ENCODE measurements around the gene CYP2S1. TPM values are rescaled to one million over a fixed set of nuclear protein-coding genes. Genes with fewer than 3 reads are reported as not detected.
"Not testable (repeated sequence)": the region's sequence is repeated elsewhere in the genome, so short reads cannot be mapped to it uniquely, and the experiment has no call there.

Gene CYP2S1, protein sequence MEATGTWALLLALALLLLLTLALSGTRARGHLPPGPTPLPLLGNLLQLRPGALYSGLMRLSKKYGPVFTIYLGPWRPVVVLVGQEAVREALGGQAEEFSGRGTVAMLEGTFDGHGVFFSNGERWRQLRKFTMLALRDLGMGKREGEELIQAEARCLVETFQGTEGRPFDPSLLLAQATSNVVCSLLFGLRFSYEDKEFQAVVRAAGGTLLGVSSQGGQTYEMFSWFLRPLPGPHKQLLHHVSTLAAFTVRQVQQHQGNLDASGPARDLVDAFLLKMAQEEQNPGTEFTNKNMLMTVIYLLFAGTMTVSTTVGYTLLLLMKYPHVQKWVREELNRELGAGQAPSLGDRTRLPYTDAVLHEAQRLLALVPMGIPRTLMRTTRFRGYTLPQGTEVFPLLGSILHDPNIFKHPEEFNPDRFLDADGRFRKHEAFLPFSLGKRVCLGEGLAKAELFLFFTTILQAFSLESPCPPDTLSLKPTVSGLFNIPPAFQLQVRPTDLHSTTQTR
- polyA plus RNA-seq (2012; ENCODE audit: insufficient read depth, insufficient read length), result 5.4 TPM

DNA sequence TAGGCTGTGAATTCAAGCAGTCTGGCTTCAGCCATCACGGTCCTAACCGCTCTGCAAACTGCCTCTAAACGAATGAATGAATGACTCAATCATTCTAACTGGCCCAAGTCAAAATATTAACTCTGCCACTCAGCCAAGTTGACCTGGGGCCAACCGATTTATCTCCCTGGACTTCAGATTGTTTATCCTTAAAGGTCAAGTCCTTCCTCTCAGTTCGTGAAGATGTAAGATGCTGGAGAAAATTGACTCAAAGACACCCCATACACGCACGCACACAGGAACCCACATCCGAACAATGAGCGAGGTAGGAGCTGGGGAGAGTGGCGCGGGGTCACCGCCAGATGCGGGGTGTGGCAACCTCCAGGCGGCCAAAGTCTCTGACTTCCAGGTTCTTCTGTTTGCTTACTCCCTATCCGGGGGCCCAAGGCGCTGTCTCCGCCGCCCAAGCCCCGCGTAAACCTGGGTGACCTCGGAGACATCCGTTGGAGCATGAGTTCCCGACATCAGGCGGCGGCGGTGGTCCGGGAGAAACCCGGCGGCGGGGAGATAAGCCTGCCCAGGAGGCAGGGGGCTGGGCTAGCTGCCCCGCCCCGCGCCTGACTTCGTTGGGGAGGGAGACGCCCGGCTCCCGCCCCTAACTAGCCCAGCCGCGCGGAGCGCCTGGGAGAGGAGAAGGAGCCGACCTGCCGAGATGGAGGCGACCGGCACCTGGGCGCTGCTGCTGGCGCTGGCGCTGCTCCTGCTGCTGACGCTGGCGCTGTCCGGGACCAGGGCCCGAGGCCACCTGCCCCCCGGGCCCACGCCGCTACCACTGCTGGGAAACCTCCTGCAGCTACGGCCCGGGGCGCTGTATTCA lies at the start of gene CYP2S1:
Gene CYP2S1, plus strand, starts transcription at position 646 of the 856 bp plus-strand sequence. Its CDS starts 46 bp downstream, at position 692.
- no peak for DNase-seq (ENCODE audit: low read depth, low spot score)
- H3K4me3 ChIP-seq (ENCODE audit: low read length), result no peak within 1 kb of the TSS

GRCh38 chr19:41144403-41144802 lies 48.6 kb upstream of the CYP2S1 start:
- H3K4me3 ChIP-seq (ENCODE audit: low read length), result no peak overlapping the region
- DNase-seq (ENCODE audit: low read depth, low spot score), result peak; percentile 78

DNA sequence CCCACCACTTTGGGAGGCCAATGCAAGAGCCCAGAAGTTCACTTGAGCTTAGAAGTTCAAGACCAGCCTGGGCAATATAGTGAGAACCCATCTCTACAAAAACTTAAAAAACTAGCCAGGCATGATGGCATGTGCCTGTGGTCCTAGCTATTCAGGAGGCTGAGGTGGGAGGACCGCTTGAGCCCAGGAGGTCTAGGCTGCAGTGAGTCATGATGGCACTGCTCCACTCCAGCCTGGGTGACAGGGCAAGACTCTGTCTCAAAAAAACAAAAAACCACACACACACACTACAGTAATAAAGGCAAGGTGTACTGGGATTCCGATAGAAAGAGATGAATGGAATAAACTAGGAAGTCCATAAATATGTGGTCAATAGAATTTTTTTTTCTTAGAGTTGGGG lies 43.2 kb upstream of the CYP2S1 start:
- H3K4me3 ChIP-seq (ENCODE audit: low read length), result no peak overlapping the region
- no peak for DNase-seq (ENCODE audit: low read depth, low spot score)

GRCh38 chr19:41150986-41151385 lies 42.0 kb upstream of the CYP2S1 start:
- not testable (repeated sequence) for DNase-seq (ENCODE audit: low read depth, low spot score); H3K4me3 ChIP-seq (ENCODE audit: low read length)

DNA sequence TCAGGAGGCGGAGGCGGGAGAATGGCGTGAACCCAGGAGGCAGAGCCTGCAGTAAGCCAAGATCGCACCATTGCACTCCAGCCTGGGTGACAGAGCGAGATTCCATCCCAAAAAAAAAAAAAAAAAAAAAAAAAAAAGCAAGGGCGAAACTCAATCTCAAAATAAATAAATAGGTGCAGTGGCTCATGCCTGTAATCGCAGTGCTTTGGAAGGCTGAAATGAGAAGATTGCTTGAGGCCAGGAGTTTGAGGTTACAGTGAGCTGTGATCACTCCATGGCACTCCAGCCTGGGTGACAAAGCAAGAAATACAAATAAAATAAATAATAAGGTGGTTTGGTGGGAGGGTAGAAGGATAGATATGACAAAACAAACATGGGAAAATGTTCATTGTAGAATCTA lies 39.0 kb upstream of the CYP2S1 start:
- H3K4me3 ChIP-seq (ENCODE audit: low read length), result no peak overlapping the region
- DNase-seq (ENCODE audit: low read depth, low spot score), result no peak

GRCh38 chr19:41156207-41156606 lies 36.8 kb upstream of the CYP2S1 start:
- no peak for DNase-seq (ENCODE audit: low read depth, low spot score)
- no peak overlapping the region for H3K4me3 ChIP-seq (ENCODE audit: low read length)

DNA sequence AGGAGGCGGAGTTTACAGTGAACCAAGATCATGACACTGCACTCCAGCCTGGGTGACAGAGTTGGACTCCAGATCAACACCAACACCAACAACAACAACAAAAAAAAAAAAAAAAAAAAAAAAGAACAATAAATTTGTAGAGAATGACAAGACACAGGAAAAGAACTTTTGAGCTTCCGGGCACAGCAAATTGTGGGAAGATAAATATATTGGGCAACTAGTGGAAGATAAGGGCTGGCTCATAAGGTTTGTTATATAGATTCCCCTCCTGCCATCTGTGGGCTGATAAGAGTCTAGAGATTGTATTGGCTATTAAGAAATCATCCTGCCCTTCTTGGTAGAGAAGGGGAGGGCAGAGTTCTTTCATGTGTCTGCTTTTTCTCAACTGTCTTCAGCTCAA lies 33.1 kb upstream of the CYP2S1 start:
- DNase-seq (ENCODE audit: low read depth, low spot score), result no peak

DNA sequence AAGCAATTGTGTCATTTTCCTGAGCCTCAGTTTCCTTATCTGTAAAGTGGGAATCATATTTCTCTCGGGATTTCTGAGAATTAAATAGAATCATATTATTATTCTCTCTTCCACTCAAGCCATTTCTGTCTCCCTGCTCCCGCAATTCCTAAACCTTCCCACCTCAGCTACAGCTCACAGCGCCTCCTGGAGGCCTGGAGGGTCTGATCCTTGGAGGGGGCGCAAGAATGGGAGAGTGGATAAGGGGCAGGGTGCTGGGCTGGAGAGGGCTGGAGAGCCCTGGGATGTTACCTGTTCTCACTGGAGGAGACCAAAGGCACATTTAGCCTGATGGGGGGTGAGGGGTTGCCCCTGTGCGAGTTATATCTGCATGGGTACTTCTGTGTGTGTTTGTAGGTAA lies 31.1 kb upstream of the CYP2S1 start:
- no peak overlapping the region for H3K4me3 ChIP-seq (ENCODE audit: low read length)
- no peak for DNase-seq (ENCODE audit: low read depth, low spot score)

More for the DNA sequence above, 33.1 kb upstream of the CYP2S1 start:
- no peak overlapping the region for H3K4me3 ChIP-seq (ENCODE audit: low read length)

DNA sequence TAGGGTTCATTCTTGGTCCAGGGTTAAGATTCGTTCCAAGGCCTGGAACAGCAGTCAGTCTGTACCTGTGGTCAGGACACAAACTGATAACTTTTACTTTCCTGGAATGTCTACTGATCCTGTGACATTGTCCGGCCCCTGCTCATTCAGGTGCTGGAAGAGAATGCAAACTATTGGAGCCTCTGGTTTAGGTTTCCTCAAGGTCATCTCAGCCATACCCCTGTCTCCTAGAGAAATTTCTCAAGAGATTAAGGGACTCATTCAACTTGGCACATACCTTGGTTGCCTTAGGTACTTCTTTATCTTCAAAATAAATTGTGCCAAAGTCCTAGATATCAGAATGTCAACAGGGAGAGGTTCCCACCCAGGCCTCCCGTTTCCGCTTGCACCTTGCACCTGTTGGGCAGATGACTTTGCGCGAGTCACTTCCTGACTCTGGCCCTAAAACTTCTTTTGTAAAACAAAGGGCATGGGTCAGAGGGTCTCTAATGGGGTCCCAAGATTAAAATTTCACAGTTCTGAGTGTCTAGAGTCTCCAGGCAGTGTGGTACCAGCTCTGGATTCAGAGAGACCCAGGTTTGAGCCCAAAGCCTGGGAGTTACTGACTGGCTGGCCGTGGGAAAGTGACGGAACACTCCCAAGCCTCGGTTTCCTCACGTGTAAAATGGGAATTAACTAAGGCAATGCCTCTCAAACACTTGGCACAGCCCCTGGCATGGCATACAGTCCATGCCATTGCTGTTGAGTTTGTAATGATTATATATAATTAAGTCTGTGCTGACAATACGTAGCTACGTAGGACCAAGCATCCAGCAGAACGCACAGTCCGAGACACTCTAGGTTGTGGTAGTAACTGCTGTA lies 25.8 kb upstream of the CYP2S1 start:
- no peak for DNase-seq (ENCODE audit: low read depth, low spot score)
- no peak overlapping the region for H3K4me3 ChIP-seq (ENCODE audit: low read length)

- no peak for DNase-seq (ENCODE audit: low read depth, low spot score)
- no peak overlapping the region for H3K4me3 ChIP-seq (ENCODE audit: low read length)
Observed at GRCh38 chr19:41172297-41173164, 20.5 kb upstream of the CYP2S1 start.

GRCh38 chr19:41174297-41174928 lies 18.6 kb upstream of the CYP2S1 start:
- DNase-seq (ENCODE audit: low read depth, low spot score), result no peak
- H3K4me3 ChIP-seq (ENCODE audit: low read length), result no peak overlapping the region

DNA sequence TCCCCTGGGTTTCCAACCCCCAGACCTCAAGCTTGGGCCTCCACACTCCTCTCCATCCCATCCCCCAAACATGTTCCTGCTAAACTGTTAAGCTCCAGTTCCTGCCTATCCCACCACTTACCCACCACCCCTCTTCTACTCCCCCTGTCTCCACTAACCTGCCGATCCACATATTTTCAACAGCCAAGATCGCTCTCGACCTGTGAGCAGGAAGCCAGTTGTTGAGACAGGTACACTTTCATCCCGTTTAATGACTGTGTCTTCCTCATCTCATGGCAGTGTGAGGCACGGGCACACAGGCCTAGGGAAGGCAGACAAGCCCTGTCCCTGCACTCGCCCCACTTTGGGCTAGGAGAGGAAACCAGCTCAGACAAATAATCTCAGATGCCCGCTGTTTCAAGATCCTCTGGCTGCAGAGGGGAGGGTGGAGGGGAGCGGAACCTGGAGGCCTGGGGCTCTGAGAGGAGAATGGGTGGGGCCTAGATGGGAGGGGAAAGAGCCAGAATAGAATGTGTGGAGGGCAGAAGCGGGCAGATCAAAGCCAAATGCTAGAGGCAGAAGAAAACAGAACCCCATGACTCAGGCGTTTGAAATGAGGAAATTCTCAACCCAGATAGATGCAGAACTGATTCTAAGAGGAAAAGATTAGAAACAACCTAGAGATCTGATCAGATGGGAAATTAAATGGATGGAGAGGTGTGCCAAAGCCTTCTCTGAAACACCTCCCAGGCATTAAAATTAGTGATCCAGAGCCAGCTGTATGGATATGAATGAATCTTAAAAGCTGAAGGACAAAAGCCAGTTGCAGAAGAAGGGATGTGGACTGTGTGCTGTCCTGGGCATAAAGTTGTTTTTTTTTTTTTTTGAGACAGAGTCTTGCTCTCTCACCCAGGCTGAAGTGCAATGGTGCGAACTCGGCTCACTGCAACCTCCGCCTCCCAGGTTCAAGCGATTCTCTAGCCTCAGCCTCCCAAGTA lies 16.9 kb upstream of the CYP2S1 start:
- H3K4me3 ChIP-seq (ENCODE audit: low read length), result no peak overlapping the region
- peak; percentile 45 for DNase-seq (ENCODE audit: low read depth, low spot score)

GRCh38 chr19:41180173-41180572 lies 12.8 kb upstream of the CYP2S1 start:
- not testable (repeated sequence) for H3K4me3 ChIP-seq (ENCODE audit: low read length); DNase-seq (ENCODE audit: low read depth, low spot score)

GRCh38 chr19:41186971-41187883 lies 5.8 kb upstream of the CYP2S1 start:
- no peak overlapping the region for H3K4me3 ChIP-seq (ENCODE audit: low read length)
- no peak for DNase-seq (ENCODE audit: low read depth, low spot score)

DNA sequence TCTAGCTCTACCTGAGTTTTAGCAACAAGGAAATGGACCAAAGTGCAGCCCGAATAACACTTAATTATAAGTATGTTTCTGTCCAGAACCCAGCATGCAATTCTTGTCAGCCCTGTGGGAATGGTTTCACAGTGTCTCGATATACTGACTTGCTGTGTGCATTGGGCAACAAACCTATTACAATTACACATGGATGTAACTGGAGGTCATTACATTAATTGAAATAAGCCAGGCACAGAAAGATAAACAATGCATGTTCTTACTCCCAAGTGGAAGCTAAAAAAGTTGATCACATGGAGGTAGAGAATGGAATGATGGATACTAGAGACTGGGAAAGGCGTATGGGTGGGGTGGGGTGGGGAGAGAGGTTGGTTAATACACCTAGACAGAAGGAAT lies 5.1 kb upstream of the CYP2S1 start:
- DNase-seq (ENCODE audit: low read depth, low spot score), result no peak

More for the DNA sequence above, 5.1 kb upstream of the CYP2S1 start:
- no peak overlapping the region for H3K4me3 ChIP-seq (ENCODE audit: low read length)
